RWPE2 (cell line): Measurements from ENCODE around the gene OR10V1.

ENCODE experiments used
- ATAC-seq: fragments of 200-7000 bp; cut with Tn5 transposase; 3 replicates; pipeline ENCODE4 v1.9.1; 2021; ENCODE audit warnings: low read depth
- DNase-seq: peaks from one replicate; pipeline ENCODE4 v3.0.0-alpha.2; 2020; ENCODE audit warnings: low spot score
- H3K27ac ChIP-seq: fragments of 450-650 bp; 2 replicates; pipeline ENCODE4 v1.5.1; 2017; ENCODE audit warnings: mild to moderate bottlenecking; ENCODE audit not compliant: poor library complexity, severe bottlenecking
- H3K27me3 ChIP-seq: fragments of 250-450 bp; sonication (Bioruptor Pico); 2 replicates; pipeline ENCODE4 v1.5.1; 2021; ENCODE audit warnings: mild to moderate bottlenecking, moderate library complexity; ENCODE audit not compliant: insufficient read depth, poor library complexity, severe bottlenecking
- H3K36me3 ChIP-seq: fragments of 250-450 bp; sonication (Bioruptor Pico); 2 replicates; pipeline ENCODE4 v1.5.1; 2020; ENCODE audit warnings: low read depth, mild to moderate bottlenecking, moderate library complexity
- H3K4me1 ChIP-seq: fragments of 250-450 bp; sonication (Bioruptor Pico); 2 replicates; pipeline ENCODE4 v1.5.1; 2021; ENCODE audit warnings: mild to moderate bottlenecking, moderate library complexity; ENCODE audit not compliant: insufficient read depth, poor library complexity, severe bottlenecking
- H3K4me3 ChIP-seq: fragments of 250-450 bp; sonication (Bioruptor Pico); 2 replicates; pipeline ENCODE4 v1.5.1; 2021; ENCODE audit warnings: mild to moderate bottlenecking, moderate library complexity; ENCODE audit not compliant: severe bottlenecking
- H3K9me3 ChIP-seq: fragments of 250-450 bp; sonication (Bioruptor Pico); 2 replicates; pipeline ENCODE4 v1.5.1; 2021; ENCODE audit warnings: mild to moderate bottlenecking, moderate library complexity; ENCODE audit not compliant: severe bottlenecking
- CTCF ChIP-seq: fragments of 450-650 bp; IDR thresholded peaks from one replicate; pipeline ENCODE4 v1.5.1; 2017; ENCODE audit warnings: mild to moderate bottlenecking, moderate library complexity; ENCODE audit not compliant: poor library complexity, severe bottlenecking

The OR10V1 gene

GRCh38 chr11:59713745-59714144 is at the start of gene OR10V1:
OR10V1 (minus strand) TSS chr11:59713845; CDS start chr11:59713845, 0 bp downstream.
- Histone ChIP-seq H3K4me3 (no peak within 1 kb of the TSS), H3K9me3 (no peaks in the 10 kb centered on the region), H3K36me3 (no peaks in the 10 kb centered on the region), H3K4me1 (no peaks in the 10 kb centered on the region), H3K27me3 (no peaks in the 10 kb centered on the region), H3K27ac (no peak within 1 kb of the TSS)
- no peak for TF ChIP-seq CTCF
- ATAC-seq (no peak), DNase-seq (no peak)

- Histone ChIP-seq H3K4me3 (no peak overlapping the region), H3K27me3 (no peaks in the 10 kb centered on the region), H3K9me3 (no peaks in the 10 kb centered on the region), H3K4me1 (peaks cover 6% of the 10 kb centered on the region), H3K36me3 (0 out of 2 replicates have a peak, but pooled peaks cover 12% of the 10 kb centered on the region), H3K27ac (no peak overlapping the region)
- no peak for TF ChIP-seq CTCF
- ATAC-seq: no peak
- DNase-seq: no peak
Measured at GRCh38 chr11:59761993-59762392, 48.3 kb upstream of the OR10V1 start.

- TF ChIP-seq CTCF: no peak
- H3K4me3 ChIP-seq: no peak overlapping the region
- no peaks in the 10 kb centered on the region for H3K27me3 ChIP-seq
- DNase-seq (no peak), ATAC-seq (no peak)
- H3K4me1 ChIP-seq: peaks cover 16% of the 10 kb centered on the region
- H3K36me3 ChIP-seq: 0 out of 2 replicates have a peak, but pooled peaks cover 12% of the 10 kb centered on the region
- H3K27ac ChIP-seq: no peak overlapping the region
- H3K9me3 ChIP-seq: no peaks in the 10 kb centered on the region
Measured at GRCh38 chr11:59760771-59761170, 47.1 kb upstream of the OR10V1 start.

GRCh38 chr11:59759900-59760299 is 46.3 kb upstream of the OR10V1 start:
- Histone ChIP-seq H3K27me3 (no peaks in the 10 kb centered on the region), H3K27ac (no peak overlapping the region), H3K36me3 (0 out of 2 replicates have a peak, but pooled peaks cover 12% of the 10 kb centered on the region), H3K4me1 (peaks cover 16% of the 10 kb centered on the region), H3K9me3 (no peaks in the 10 kb centered on the region), H3K4me3 (no peak overlapping the region)
- no peak for TF ChIP-seq CTCF
- DNase-seq (no peak), ATAC-seq (no peak)

GRCh38 chr11:59758401-59759037 is 44.9 kb upstream of the OR10V1 start:
- no peak for ATAC-seq
- H3K36me3 ChIP-seq: 0 out of 2 replicates have a peak, but pooled peaks cover 12% of the 10 kb centered on the region

More at GRCh38 chr11:59758401-59759037, 44.9 kb upstream of the OR10V1 start:
- H3K4me1 ChIP-seq: peaks cover 16% of the 10 kb centered on the region
- no peak for TF ChIP-seq CTCF
- H3K27me3 ChIP-seq: no peaks in the 10 kb centered on the region
- H3K9me3 ChIP-seq: no peaks in the 10 kb centered on the region
- H3K4me3 ChIP-seq: no peak overlapping the region
- DNase-seq: no peak
- no peak overlapping the region for H3K27ac ChIP-seq
